22Rv1 (cell line): Measurements from ENCODE around the gene RDM1.

ENCODE experiments used
- H3K27ac ChIP-seq: fragments of 450-650 bp; 2 replicates; pipeline ENCODE4 v1.5.1; 2017
- CTCF ChIP-seq: fragments of 450-650 bp; IDR thresholded peaks from 2 replicates; pipeline ENCODE4 v1.5.1; 2017; ENCODE audit warnings: mild to moderate bottlenecking
- ZFX ChIP-seq: fragments of 450-650 bp; IDR thresholded peaks from 2 replicates; pipeline ENCODE4 v1.6.1; 2017; ENCODE audit warnings: antibody characterized with exemption, borderline replicate concordance

Gene RDM1

GRCh38 chr17:35876534-35876933 lies 54.0 kb downstream of the RDM1 start:
- TF ChIP-seq CTCF (no peak), ZFX (no peak)
- no peak overlapping the region for H3K27ac ChIP-seq

GRCh38 chr17:35875800-35876139 lies 54.8 kb downstream of the RDM1 start:
- H3K27ac ChIP-seq, result no peak overlapping the region
- TF ChIP-seq CTCF, result no peak

GRCh38 chr17:35875072-35875799 lies 55.3 kb downstream of the RDM1 start:
- TF ChIP-seq CTCF (no peak), ZFX (no peak)

GRCh38 chr17:35872196-35872980 lies 58.2 kb downstream of the RDM1 start:
- TF ChIP-seq CTCF, result no peak
- no peak for TF ChIP-seq ZFX
- H3K27ac ChIP-seq, result no peak overlapping the region

More at GRCh38 chr17:35875072-35875799, 55.3 kb downstream of the RDM1 start:
- no peak overlapping the region for H3K27ac ChIP-seq

- TF ChIP-seq ZFX (no peak), CTCF (no peak)
- no peak overlapping the region for H3K27ac ChIP-seq
Observed at GRCh38 chr17:35870906-35871819, 59.4 kb downstream of the RDM1 start.

GRCh38 chr17:35868737-35869136 lies 61.8 kb downstream of the RDM1 start, which contains the start of gene HEATR9:
HEATR9 (minus strand) TSS chr17:35868891; CDS start chr17:35868742, 149 bp downstream.
- no peak within 1 kb of the TSS for H3K27ac ChIP-seq
- no peak for TF ChIP-seq ZFX
- TF ChIP-seq CTCF, result no peak
